ENCODE data around the gene ELAVL2. TPM values are rescaled to one million over a fixed set of nuclear protein-coding genes. Genes with fewer than 3 reads are reported as not detected.

ELAVL2 gene
- 0.05 TPM in 1 of 5 replicates, not detected in the others for total RNA-seq (2022; extraction: Qiagen RNA extraction; ENCODE audit: low read depth)

DNA sequence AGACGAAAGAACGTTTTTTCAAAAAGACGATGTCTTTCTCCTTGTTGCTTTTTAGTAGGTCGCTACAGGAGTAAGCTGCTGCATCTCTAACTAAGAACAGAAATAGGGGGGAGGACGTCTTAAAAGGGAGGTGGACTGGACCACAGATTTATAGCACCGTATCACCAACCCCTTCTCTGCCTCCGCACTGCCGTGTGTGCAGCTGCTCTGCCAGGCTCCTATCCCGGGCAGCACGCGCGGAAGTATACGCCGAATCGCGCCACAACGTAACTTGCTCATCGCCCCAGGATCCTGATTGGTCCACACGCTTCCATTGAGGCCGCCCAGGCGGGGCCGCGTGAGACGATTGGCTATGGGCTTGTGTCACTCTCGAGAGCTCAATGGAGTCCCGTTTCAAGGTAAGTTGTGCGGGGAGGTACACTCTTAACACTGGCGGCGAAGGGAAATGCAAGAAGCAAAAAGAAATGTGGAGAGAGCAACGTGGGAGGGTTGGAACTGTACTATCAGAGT, at the start of gene ELAVL2:
Gene ELAVL2 (minus strand): TSS at position 121 of the 510 bp plus-strand sequence. CDS start 64,006 bp downstream, outside the sequence.

Data from A549 treated with DMSO at 1 μM for 4 hours (cell line).